Ovary (tissue), 3 donors: Measurements from ENCODE around the gene GNPAT.

Source experiments
- EP300 ChIP-seq: sonication (generic); formaldehyde crosslinking; IDR thresholded peaks from one replicate; pipeline ENCODE4 v1.6.1; 2017; ENCODE audit warnings: antibody characterized with exemption
- POLR2A ChIP-seq: fragments of 450-650 bp; IDR thresholded peaks from one replicate; pipeline ENCODE4 v1.6.1; 2017; ENCODE audit warnings: antibody characterized with exemption, mild to moderate bottlenecking, moderate library complexity
- TF ChIP-seq, protein P1 (sequence below), 3 donors: fragments of 450-650 bp in 2 of 3; fragments of 200-600 bp in 1 of 3; IDR thresholded peaks; one replicate each; pipeline versions ENCODE4 v1.5.1 to v1.8.0; 2016 to 2022; ENCODE audit warnings: antibody characterized with exemption in 3 of 3, mild to moderate bottlenecking in 1 of 3
- donor health status: DM: no; HTN: no; CAD: no.

- TF ChIP-seq POLR2A (no peak), EP300 (no peak)
- TF ChIP-seq, protein P1, sequence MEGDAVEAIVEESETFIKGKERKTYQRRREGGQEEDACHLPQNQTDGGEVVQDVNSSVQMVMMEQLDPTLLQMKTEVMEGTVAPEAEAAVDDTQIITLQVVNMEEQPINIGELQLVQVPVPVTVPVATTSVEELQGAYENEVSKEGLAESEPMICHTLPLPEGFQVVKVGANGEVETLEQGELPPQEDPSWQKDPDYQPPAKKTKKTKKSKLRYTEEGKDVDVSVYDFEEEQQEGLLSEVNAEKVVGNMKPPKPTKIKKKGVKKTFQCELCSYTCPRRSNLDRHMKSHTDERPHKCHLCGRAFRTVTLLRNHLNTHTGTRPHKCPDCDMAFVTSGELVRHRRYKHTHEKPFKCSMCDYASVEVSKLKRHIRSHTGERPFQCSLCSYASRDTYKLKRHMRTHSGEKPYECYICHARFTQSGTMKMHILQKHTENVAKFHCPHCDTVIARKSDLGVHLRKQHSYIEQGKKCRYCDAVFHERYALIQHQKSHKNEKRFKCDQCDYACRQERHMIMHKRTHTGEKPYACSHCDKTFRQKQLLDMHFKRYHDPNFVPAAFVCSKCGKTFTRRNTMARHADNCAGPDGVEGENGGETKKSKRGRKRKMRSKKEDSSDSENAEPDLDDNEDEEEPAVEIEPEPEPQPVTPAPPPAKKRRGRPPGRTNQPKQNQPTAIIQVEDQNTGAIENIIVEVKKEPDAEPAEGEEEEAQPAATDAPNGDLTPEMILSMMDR (IDR thresholded peaks at IDR 0.05), result no peak
Observed at GRCh38 chr1:231196728-231197127, 44.3 kb upstream of the GNPAT start.
